ENCODE data around the gene RARRES1. TPM values are rescaled to one million over a fixed set of nuclear protein-coding genes. Genes with fewer than 3 reads are reported as not detected.

The RARRES1 gene
- total RNA-seq, 1 experiment from 2014 or later = 0.73 TPM

GRCh38 chr3:158663246-158663645 lies 69.0 kb downstream of the RARRES1 start:
- DNase-seq = no peak
- Histone ChIP-seq H4K20me1 (ENCODE audit: low read length) (no peaks in the 10 kb centered on the region), H3K27ac (ENCODE audit: low read length) (peak overlapping the region; percentile 14; the same call in 1 of the 2 replicates), H3K36me3 (ENCODE audit: low read depth, low read length) (peaks cover 70% of the 10 kb centered on the region), H3K4me3 (ENCODE audit: low read length) (no peak overlapping the region), H2AFZ (ENCODE audit: low read length) (no peak overlapping the region), H3K79me2 (ENCODE audit: low read length) (peaks cover 12% of the 10 kb centered on the region), H3K27me3 (ENCODE audit: low read length) (no peaks in the 10 kb centered on the region), H3K4me2 (ENCODE audit: low read length) (no peak overlapping the region), H3K9ac (ENCODE audit: low read length) (no peak overlapping the region), H3K4me1 (ENCODE audit: insufficient read depth, low read length) (0 out of 2 replicates have a peak, but pooled peaks cover 7% of the 10 kb centered on the region), H3K9me3 (ENCODE audit: low read length) (no peaks in the 10 kb centered on the region), H3K9me2 (replicated peaks; ENCODE audit: low read length) (no peaks in the 10 kb centered on the region), H3F3A (ENCODE audit: low read length, unreplicated experiment) (peaks cover 6% of the 10 kb centered on the region)
- no TSS peak for BruUV-seq (replicated peaks)
- TF ChIP-seq, protein P1, sequence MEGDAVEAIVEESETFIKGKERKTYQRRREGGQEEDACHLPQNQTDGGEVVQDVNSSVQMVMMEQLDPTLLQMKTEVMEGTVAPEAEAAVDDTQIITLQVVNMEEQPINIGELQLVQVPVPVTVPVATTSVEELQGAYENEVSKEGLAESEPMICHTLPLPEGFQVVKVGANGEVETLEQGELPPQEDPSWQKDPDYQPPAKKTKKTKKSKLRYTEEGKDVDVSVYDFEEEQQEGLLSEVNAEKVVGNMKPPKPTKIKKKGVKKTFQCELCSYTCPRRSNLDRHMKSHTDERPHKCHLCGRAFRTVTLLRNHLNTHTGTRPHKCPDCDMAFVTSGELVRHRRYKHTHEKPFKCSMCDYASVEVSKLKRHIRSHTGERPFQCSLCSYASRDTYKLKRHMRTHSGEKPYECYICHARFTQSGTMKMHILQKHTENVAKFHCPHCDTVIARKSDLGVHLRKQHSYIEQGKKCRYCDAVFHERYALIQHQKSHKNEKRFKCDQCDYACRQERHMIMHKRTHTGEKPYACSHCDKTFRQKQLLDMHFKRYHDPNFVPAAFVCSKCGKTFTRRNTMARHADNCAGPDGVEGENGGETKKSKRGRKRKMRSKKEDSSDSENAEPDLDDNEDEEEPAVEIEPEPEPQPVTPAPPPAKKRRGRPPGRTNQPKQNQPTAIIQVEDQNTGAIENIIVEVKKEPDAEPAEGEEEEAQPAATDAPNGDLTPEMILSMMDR (conservative IDR thresholded peaks at IDR 0.05; ENCODE audit: low read depth, low read length) = no peak
- TF ChIP-seq EZH2 (IDR thresholded peaks at IDR 0.05; ENCODE audit: low read length, unreplicated experiment) (no peak), EZH2phosphoT487 (IDR thresholded peaks at IDR 0.05; ENCODE audit: borderline replicate concordance, low read length) (no peak)
- intact Hi-C loops (cut with micrococcal nuclease) = no loop called here
- POLR2A ChIA-PET (ENCODE audit: unreplicated experiment) = no interaction called here
- no peak for ATAC-seq
- CTCF ChIA-PET = no interaction called here

- no peak for DNase-seq
- TF ChIP-seq EZH2phosphoT487 (IDR thresholded peaks at IDR 0.05; ENCODE audit: borderline replicate concordance, low read length) = no peak
- no peak for TF ChIP-seq EZH2 (IDR thresholded peaks at IDR 0.05; ENCODE audit: low read length, unreplicated experiment)
- TF ChIP-seq, protein P1 (conservative IDR thresholded peaks at IDR 0.05; ENCODE audit: low read depth, low read length) = no peak
- 0 out of 2 replicates have a peak, but pooled peaks cover 2% of the 10 kb centered on the region for H3K4me1 ChIP-seq (ENCODE audit: insufficient read depth, low read length)
- intact Hi-C loops (cut with micrococcal nuclease) = no loop called here
- ChIA-PET POLR2A (ENCODE audit: unreplicated experiment) (no interaction called here), CTCF (interaction anchor here (2.0 kb wide), 1 partner anchor 67 kb away, joined by 13 read pairs; no protein-coding TSS in a partner anchor)
- H3K27ac ChIP-seq (ENCODE audit: low read length) = no peak overlapping the region
- H3K9me2 ChIP-seq (replicated peaks; ENCODE audit: low read length) = no peaks in the 10 kb centered on the region
- no peaks in the 10 kb centered on the region for H3K9me3 ChIP-seq (ENCODE audit: low read length)
- H3K27me3 ChIP-seq (ENCODE audit: low read length) = no peaks in the 10 kb centered on the region
- peaks cover 6% of the 10 kb centered on the region for H3F3A ChIP-seq (ENCODE audit: low read length, unreplicated experiment)
- H3K36me3 ChIP-seq (ENCODE audit: low read depth, low read length) = peaks cover 53% of the 10 kb centered on the region
- no TSS peak for BruUV-seq (replicated peaks)
- H3K79me2 ChIP-seq (ENCODE audit: low read length) = no peaks in the 10 kb centered on the region; the same call in 1 of the 2 replicates
- H4K20me1 ChIP-seq (ENCODE audit: low read length) = no peaks in the 10 kb centered on the region
- H3K4me2 ChIP-seq (ENCODE audit: low read length) = no peak overlapping the region
- no peak overlapping the region for H2AFZ ChIP-seq (ENCODE audit: low read length)
- no peak for ATAC-seq
- no peak overlapping the region for H3K4me3 ChIP-seq (ENCODE audit: low read length)
- H3K9ac ChIP-seq (ENCODE audit: low read length) = no peak overlapping the region
These were observed 71.5 kb downstream of the RARRES1 start for GRCh38 chr3:158660711-158661110.

DNA sequence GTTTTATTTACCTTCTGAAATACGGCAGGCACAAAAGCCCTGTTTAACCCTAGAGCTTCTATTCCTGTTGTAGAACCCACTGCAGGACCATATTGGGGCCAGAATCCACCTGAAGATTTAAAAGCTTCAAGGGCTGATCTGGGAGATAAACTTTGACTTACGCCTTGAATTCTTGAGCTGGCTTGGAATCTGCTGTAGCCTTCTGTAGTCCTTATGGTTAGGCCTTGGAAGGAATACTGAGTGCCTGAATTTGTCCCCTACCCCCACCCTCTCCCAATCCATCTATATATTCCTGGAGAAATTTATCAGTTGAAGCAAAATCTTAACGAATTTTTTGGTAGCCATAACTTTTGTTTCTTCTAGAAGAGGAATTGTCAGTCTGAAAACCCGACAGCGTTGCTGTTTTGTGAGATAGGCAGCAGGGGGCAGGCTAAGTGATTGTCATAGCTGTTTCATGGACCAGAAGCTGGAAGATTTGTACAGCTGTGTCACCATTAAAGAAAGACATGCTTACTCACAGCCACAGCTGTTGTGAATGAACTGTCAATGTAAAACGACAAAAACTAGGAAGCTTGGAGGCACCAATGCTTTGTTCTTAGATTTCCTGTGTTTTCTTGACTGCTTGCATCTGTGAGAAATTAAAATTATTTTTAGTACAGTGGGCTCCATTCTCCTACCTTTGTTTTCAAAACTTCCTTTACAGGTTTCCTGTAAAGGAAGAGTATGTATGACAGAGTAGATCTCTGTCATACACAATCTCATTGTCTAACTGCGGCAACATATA lies 72.6 kb downstream of the RARRES1 start:
- DNase-seq (peak; percentile 70), ATAC-seq (peak; percentile 65)
- H3K9me2 ChIP-seq (replicated peaks; ENCODE audit: low read length) = no peaks in the 10 kb centered on the region
- no peaks in the 10 kb centered on the region for H3K79me2 ChIP-seq (ENCODE audit: low read length)
- intact Hi-C loops (cut with micrococcal nuclease) = loop anchor here (1.0 to 2.0 kb wide), 3 partner anchors 63 to 130 kb away; no protein-coding TSS in a partner anchor
- no peak overlapping the region for H3K9ac ChIP-seq (ENCODE audit: low read length)
- H3K27ac ChIP-seq (ENCODE audit: low read length) = peak overlapping the region; percentile 49
- TF ChIP-seq, protein P1 (conservative IDR thresholded peaks at IDR 0.05; ENCODE audit: low read depth, low read length) = peak; percentile 73
- TF ChIP-seq EZH2phosphoT487 (IDR thresholded peaks at IDR 0.05; ENCODE audit: borderline replicate concordance, low read length) = no peak
- ChIA-PET POLR2A (ENCODE audit: unreplicated experiment) (interaction anchor here (0.7 kb wide), 1 partner anchor 17 kb away, joined by 3 read pairs; no protein-coding TSS in a partner anchor), CTCF (interaction anchor here (0.6 to 2.0 kb wide), 9 partner anchors 8 to 134 kb away, joined by 3 to 13 read pairs (median 4); no protein-coding TSS in a partner anchor)
- no peak overlapping the region for H3K4me2 ChIP-seq (ENCODE audit: low read length)
- H4K20me1 ChIP-seq (ENCODE audit: low read length) = no peaks in the 10 kb centered on the region
- peaks cover 6% of the 10 kb centered on the region for H3F3A ChIP-seq (ENCODE audit: low read length, unreplicated experiment)
- H2AFZ ChIP-seq (ENCODE audit: low read length) = no peak overlapping the region
- no peaks in the 10 kb centered on the region for H3K27me3 ChIP-seq (ENCODE audit: low read length)
- H3K36me3 ChIP-seq (ENCODE audit: low read depth, low read length) = peaks cover 48% of the 10 kb centered on the region
- no TSS peak for BruUV-seq (replicated peaks)
- no peaks in the 10 kb centered on the region for H3K9me3 ChIP-seq (ENCODE audit: low read length)
- H3K4me3 ChIP-seq (ENCODE audit: low read length) = no peak overlapping the region
- H3K4me1 ChIP-seq (ENCODE audit: insufficient read depth, low read length) = 0 out of 2 replicates have a peak, but pooled peaks cover 2% of the 10 kb centered on the region

All from PC-3 (cell line).